Astrocyte (in vitro differentiated cells and primary cell): ENCODE results near the gene MGMT. TPM values are rescaled to one million over a fixed set of nuclear protein-coding genes. Genes with fewer than 3 reads are reported as not detected.

Experiments
- DNase-seq: peaks from one replicate; pipeline ENCODE4 v3.0.0-alpha.2; 2010; ENCODE audit warnings: low read depth
- FAIRE-seq: peaks from 2 replicates; lab custom pipeline; 2011; peaks lifted over from hg19 to GRCh38; lab: Jason Lieb, UNC
- H2AFZ ChIP-seq: 2 replicates; pipeline ENCODE4 v1.6.0; 2012; ENCODE audit warnings: low read depth, low read length, inconsistent platforms
- H3K27ac ChIP-seq: 2 replicates; pipeline ENCODE4 v1.5.1; 2011; ENCODE audit warnings: low read depth, low read length, inconsistent platforms
- H3K27me3 ChIP-seq: 2 replicates; pipeline ENCODE4 v1.6.0; 2011; ENCODE audit warnings: low read length, inconsistent platforms; ENCODE audit not compliant: insufficient read depth
- H3K36me3 ChIP-seq: 2 replicates; pipeline ENCODE4 v1.5.1; 2011; ENCODE audit warnings: low read length, inconsistent platforms; ENCODE audit not compliant: insufficient read depth
- H3K4me1 ChIP-seq: 2 replicates; pipeline ENCODE4 v1.5.1; 2011; ENCODE audit warnings: low read length, inconsistent platforms; ENCODE audit not compliant: insufficient read depth
- H3K4me2 ChIP-seq: 2 replicates; pipeline ENCODE4 v1.6.0; 2012; ENCODE audit warnings: low read length, inconsistent platforms
- H3K4me3 ChIP-seq: 2 replicates; pipeline ENCODE4 v1.5.1; 2011; ENCODE audit warnings: low read depth, mild to moderate bottlenecking, low read length, inconsistent platforms; ENCODE audit not compliant: insufficient read depth
- H3K79me2 ChIP-seq: 2 replicates; pipeline ENCODE4 v1.6.0; 2012; ENCODE audit warnings: mild to moderate bottlenecking, low read length, inconsistent platforms; ENCODE audit not compliant: insufficient read depth
- H3K9ac ChIP-seq: 2 replicates; pipeline ENCODE4 v1.6.0; 2012; ENCODE audit warnings: mild to moderate bottlenecking, low read length, inconsistent platforms
- H3K9me3 ChIP-seq: 2 replicates; pipeline ENCODE4 v1.5.1; 2012; ENCODE audit warnings: low read depth, mild to moderate bottlenecking, low read length, inconsistent platforms; ENCODE audit not compliant: insufficient read depth
- H4K20me1 ChIP-seq: 2 replicates; pipeline ENCODE4 v1.6.0; 2012; ENCODE audit warnings: low read length, inconsistent platforms; ENCODE audit not compliant: insufficient read depth
- H3K27ac Mint-ChIP-seq: one replicate; pipeline ENCODE4 v1.8.0; 2021; ENCODE audit warnings: mild to moderate bottlenecking, mixed read lengths; ENCODE audit not compliant: unreplicated experiment
- H3K27me3 Mint-ChIP-seq: one replicate; pipeline ENCODE4 v1.8.0; 2021; ENCODE audit warnings: low read depth, mixed read lengths; ENCODE audit not compliant: unreplicated experiment
- H3K36me3 Mint-ChIP-seq: one replicate; pipeline ENCODE4 v1.8.0; 2021; ENCODE audit warnings: low read depth, mixed read lengths; ENCODE audit not compliant: unreplicated experiment
- H3K4me1 Mint-ChIP-seq: one replicate; pipeline ENCODE4 v1.8.0; 2021; ENCODE audit warnings: low read depth, mixed read lengths; ENCODE audit not compliant: unreplicated experiment
- H3K4me3 Mint-ChIP-seq: one replicate; pipeline ENCODE4 v1.8.0; 2021; ENCODE audit warnings: mild to moderate bottlenecking, moderate library complexity, mixed read lengths; ENCODE audit not compliant: unreplicated experiment
- H3K9me3 Mint-ChIP-seq: one replicate; pipeline ENCODE4 v1.8.0; 2021; ENCODE audit warnings: mild to moderate bottlenecking, mixed read lengths; ENCODE audit not compliant: unreplicated experiment
- CTCF ChIP-seq: IDR thresholded peaks from 2 replicates; pipeline ENCODE4 v1.5.1; 2011; ENCODE audit warnings: low read depth, mild to moderate bottlenecking, inconsistent platforms, low read length, moderate library complexity; ENCODE audit not compliant: insufficient read depth
- EZH2 ChIP-seq: IDR thresholded peaks from 2 replicates; pipeline ENCODE4 v1.6.1; 2012; ENCODE audit warnings: mild to moderate bottlenecking, low read length, inconsistent platforms; ENCODE audit not compliant: insufficient read depth
- total RNA-seq: library from RNA; stranded (reverse); gene quantifications from 2 replicates; pipeline ENCODE4 v1.2.1, GENCODE V29; 2021

Gene MGMT
- total RNA-seq, 1 donor from 2014 or later: 9.5 TPM

GRCh38 chr10:129780901-129781795 is 314.1 kb downstream of the MGMT start:
- H3K4me1 Mint-ChIP-seq: no peaks in the 10 kb centered on the region
- Histone ChIP-seq H3K9me3 (no peaks in the 10 kb centered on the region), H3K36me3 (no peaks in the 10 kb centered on the region), H3K9ac (no peak overlapping the region), H3K79me2 (no peaks in the 10 kb centered on the region), H3K4me1 (no peaks in the 10 kb centered on the region), H4K20me1 (no peaks in the 10 kb centered on the region), H3K4me2 (no peak overlapping the region), H3K27ac (no peak overlapping the region), H3K27me3 (no peaks in the 10 kb centered on the region), H2AFZ (no peak overlapping the region), H3K4me3 (no peak overlapping the region)
- H3K27ac Mint-ChIP-seq: no peak overlapping the region
- no peak overlapping the region for H3K4me3 Mint-ChIP-seq
- H3K27me3 Mint-ChIP-seq: peaks cover 8% of the 10 kb centered on the region
- no peak for DNase-seq
- no peaks in the 10 kb centered on the region for H3K36me3 Mint-ChIP-seq
- no peaks in the 10 kb centered on the region for H3K9me3 Mint-ChIP-seq
- TF ChIP-seq CTCF (no peak), EZH2 (no peak)
- FAIRE-seq: no peak

GRCh38 chr10:129784291-129784690 is 317.2 kb downstream of the MGMT start:
- no peaks in the 10 kb centered on the region for H3K4me1 ChIP-seq
- DNase-seq (no peak), FAIRE-seq (no peak)
- no peaks in the 10 kb centered on the region for H3K79me2 ChIP-seq
- TF ChIP-seq EZH2 (no peak), CTCF (no peak)
- no peaks in the 10 kb centered on the region for H3K27me3 ChIP-seq
- Mint-ChIP-seq H3K4me3 (no peak overlapping the region), H3K27me3 (peaks cover 2% of the 10 kb centered on the region), H3K9me3 (peaks cover 4% of the 10 kb centered on the region), H3K36me3 (no peaks in the 10 kb centered on the region), H3K4me1 (no peaks in the 10 kb centered on the region), H3K27ac (no peak overlapping the region)
- H2AFZ ChIP-seq: no peak overlapping the region
- H3K27ac ChIP-seq: no peak overlapping the region
- H3K36me3 ChIP-seq: no peaks in the 10 kb centered on the region
- H3K4me3 ChIP-seq: no peak overlapping the region
- H3K9ac ChIP-seq: no peak overlapping the region
- peaks cover 3% of the 10 kb centered on the region for H3K9me3 ChIP-seq
- no peaks in the 10 kb centered on the region for H4K20me1 ChIP-seq
- no peak overlapping the region for H3K4me2 ChIP-seq

- no peaks in the 10 kb centered on the region for H3K4me1 ChIP-seq
- H3K27me3 ChIP-seq: no peaks in the 10 kb centered on the region
- no peak overlapping the region for H3K4me2 ChIP-seq
- Mint-ChIP-seq H3K4me1 (no peaks in the 10 kb centered on the region), H3K4me3 (no peak overlapping the region), H3K9me3 (peaks cover 7% of the 10 kb centered on the region), H3K36me3 (no peaks in the 10 kb centered on the region), H3K27me3 (peaks cover 2% of the 10 kb centered on the region), H3K27ac (no peak overlapping the region)
- H3K9ac ChIP-seq: no peak overlapping the region
- TF ChIP-seq CTCF (no peak), EZH2 (no peak)
- no peak for FAIRE-seq
- no peak overlapping the region for H2AFZ ChIP-seq
- H3K27ac ChIP-seq: no peak overlapping the region
- no peak overlapping the region for H3K4me3 ChIP-seq
- no peak for DNase-seq
- peaks cover 3% of the 10 kb centered on the region for H3K9me3 ChIP-seq
- no peaks in the 10 kb centered on the region for H3K36me3 ChIP-seq
- H3K79me2 ChIP-seq: no peaks in the 10 kb centered on the region
- H4K20me1 ChIP-seq: no peaks in the 10 kb centered on the region
Measured at GRCh38 chr10:129784891-129785290, 317.9 kb downstream of the MGMT start.
